ENCODE data around the gene EIF4A3.

EIF4A3 gene

GRCh38 chr17:80147035-80147822 lies at the start of gene EIF4A3:
Gene EIF4A3, minus strand, starts transcription at chr17:80147128. Its CDS starts 167 bp downstream, at chr17:80146961.
- Histone ChIP-seq H2AFZ (ENCODE audit: low read length) (no peak within 1 kb of the TSS), H4K20me1 (ENCODE audit: insufficient read depth, low read length) (no peaks in the 10 kb centered on the region), H3K36me3 (ENCODE audit: insufficient read depth, low read length) (peaks cover 33% of the 10 kb centered on the region), H3F3A (ENCODE audit: insufficient read depth, low read length) (peaks cover 8% of the 10 kb centered on the region; the same call in 1 of the 2 replicates), H3K4me1 (ENCODE audit: insufficient read depth, low read length, severe bottlenecking) (peaks cover 45% of the 10 kb centered on the region), H3K9ac (ENCODE audit: low read length) (peak within 1 kb of the TSS; percentile 90), H3K9me3 (ENCODE audit: low read length) (no peaks in the 10 kb centered on the region), H3K27ac (ENCODE audit: low read depth, low read length, poor library complexity, severe bottlenecking) (peak within 1 kb of the TSS; percentile 64), H3K79me2 (ENCODE audit: insufficient read depth, low read length) (peaks cover 27% of the 10 kb centered on the region), H3K9me2 (ENCODE audit: low read depth, low read length) (no peaks in the 10 kb centered on the region), H3K4me2 (ENCODE audit: low read length) (peak within 1 kb of the TSS; percentile 98), H3K4me3 (ENCODE audit: low read depth, low read length, poor library complexity, severe bottlenecking) (peak within 1 kb of the TSS; percentile 92), H3K27me3 (ENCODE audit: insufficient read depth, low read length) (no peaks in the 10 kb centered on the region)
- no peak for TF ChIP-seq EZH2 (IDR thresholded peaks at IDR 0.05; ENCODE audit: borderline replicate concordance, low read length)
- TF ChIP-seq, protein P1, sequence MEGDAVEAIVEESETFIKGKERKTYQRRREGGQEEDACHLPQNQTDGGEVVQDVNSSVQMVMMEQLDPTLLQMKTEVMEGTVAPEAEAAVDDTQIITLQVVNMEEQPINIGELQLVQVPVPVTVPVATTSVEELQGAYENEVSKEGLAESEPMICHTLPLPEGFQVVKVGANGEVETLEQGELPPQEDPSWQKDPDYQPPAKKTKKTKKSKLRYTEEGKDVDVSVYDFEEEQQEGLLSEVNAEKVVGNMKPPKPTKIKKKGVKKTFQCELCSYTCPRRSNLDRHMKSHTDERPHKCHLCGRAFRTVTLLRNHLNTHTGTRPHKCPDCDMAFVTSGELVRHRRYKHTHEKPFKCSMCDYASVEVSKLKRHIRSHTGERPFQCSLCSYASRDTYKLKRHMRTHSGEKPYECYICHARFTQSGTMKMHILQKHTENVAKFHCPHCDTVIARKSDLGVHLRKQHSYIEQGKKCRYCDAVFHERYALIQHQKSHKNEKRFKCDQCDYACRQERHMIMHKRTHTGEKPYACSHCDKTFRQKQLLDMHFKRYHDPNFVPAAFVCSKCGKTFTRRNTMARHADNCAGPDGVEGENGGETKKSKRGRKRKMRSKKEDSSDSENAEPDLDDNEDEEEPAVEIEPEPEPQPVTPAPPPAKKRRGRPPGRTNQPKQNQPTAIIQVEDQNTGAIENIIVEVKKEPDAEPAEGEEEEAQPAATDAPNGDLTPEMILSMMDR (IDR thresholded peaks at IDR 0.05; ENCODE audit: low read length) = no peak; the same call in 1 of the 2 replicates

- Histone ChIP-seq H3K4me3 (ENCODE audit: low read depth, low read length, poor library complexity, severe bottlenecking) (no peak overlapping the region), H3K4me1 (ENCODE audit: insufficient read depth, low read length, severe bottlenecking) (no peaks in the 10 kb centered on the region), H3K79me2 (ENCODE audit: insufficient read depth, low read length) (no peaks in the 10 kb centered on the region), H3K9me3 (ENCODE audit: low read length) (no peaks in the 10 kb centered on the region), H3K27me3 (ENCODE audit: insufficient read depth, low read length) (peaks cover 24% of the 10 kb centered on the region; the same call in 1 of the 2 replicates), H3K9me2 (ENCODE audit: low read depth, low read length) (no peaks in the 10 kb centered on the region), H3K36me3 (ENCODE audit: insufficient read depth, low read length) (no peaks in the 10 kb centered on the region), H3K4me2 (ENCODE audit: low read length) (no peak overlapping the region), H2AFZ (ENCODE audit: low read length) (no peak overlapping the region), H3K9ac (ENCODE audit: low read length) (no peak overlapping the region), H3F3A (ENCODE audit: insufficient read depth, low read length) (no peaks in the 10 kb centered on the region), H3K27ac (ENCODE audit: low read depth, low read length, poor library complexity, severe bottlenecking) (no peak overlapping the region), H4K20me1 (ENCODE audit: insufficient read depth, low read length) (no peaks in the 10 kb centered on the region)
- no peak for TF ChIP-seq EZH2 (IDR thresholded peaks at IDR 0.05; ENCODE audit: borderline replicate concordance, low read length)
- TF ChIP-seq, protein P1 (IDR thresholded peaks at IDR 0.05; ENCODE audit: low read length) = no peak
Observed at GRCh38 chr17:80196652-80197051, 49.7 kb upstream of the EIF4A3 start.

DNA sequence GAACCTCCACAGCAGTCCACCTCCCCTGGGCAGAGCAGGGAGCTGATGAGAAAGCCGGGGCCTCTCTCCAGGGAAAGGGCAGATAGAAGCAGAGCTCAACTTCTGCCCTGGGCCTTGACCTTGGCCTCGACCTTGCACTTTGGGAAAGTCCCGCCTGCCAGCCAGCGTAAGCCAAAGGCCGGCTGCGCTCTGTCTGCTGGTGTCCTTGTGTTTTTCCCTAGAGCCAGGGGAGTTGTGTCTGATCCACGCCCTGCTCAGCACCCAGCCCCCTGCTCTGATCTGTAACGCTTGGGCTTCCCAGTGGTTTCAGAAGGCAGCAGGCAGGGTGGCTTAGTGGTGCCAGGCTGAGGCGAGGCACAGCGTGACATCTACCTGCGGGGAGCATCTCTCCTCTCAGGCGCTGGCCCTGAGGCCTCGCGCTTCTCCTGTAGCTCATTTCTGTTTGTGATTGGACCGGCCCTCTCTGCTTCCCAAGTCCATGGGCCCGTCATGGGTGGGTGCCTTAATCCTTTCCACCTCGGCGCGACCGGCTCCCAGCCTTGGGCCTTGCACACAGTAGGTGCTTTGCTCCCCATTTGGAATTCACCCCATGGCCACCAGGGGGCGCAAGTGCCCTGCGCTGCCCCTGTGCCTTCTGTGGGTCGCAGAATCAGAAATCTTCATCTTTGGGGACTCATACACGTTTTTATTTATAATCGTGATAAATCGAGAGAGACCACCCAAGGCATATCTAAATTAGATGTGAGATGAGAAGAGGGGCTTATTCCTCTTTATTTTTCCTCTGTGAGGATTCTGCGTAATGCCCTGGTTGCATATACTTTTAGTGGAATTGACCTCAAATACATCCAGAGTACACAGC lies 49.0 kb upstream of the EIF4A3 start:
- no peaks in the 10 kb centered on the region for H4K20me1 ChIP-seq (ENCODE audit: insufficient read depth, low read length)

More for the DNA sequence above, 49.0 kb upstream of the EIF4A3 start:
- H3K27me3 ChIP-seq (ENCODE audit: insufficient read depth, low read length) = peaks cover 19% of the 10 kb centered on the region; the same call in 1 of the 2 replicates
- H3K4me1 ChIP-seq (ENCODE audit: insufficient read depth, low read length, severe bottlenecking) = no peaks in the 10 kb centered on the region
- TF ChIP-seq, protein P1 (IDR thresholded peaks at IDR 0.05; ENCODE audit: low read length) = peak; percentile 98
- TF ChIP-seq EZH2 (IDR thresholded peaks at IDR 0.05; ENCODE audit: borderline replicate concordance, low read length) = no peak
- no peaks in the 10 kb centered on the region for H3K36me3 ChIP-seq (ENCODE audit: insufficient read depth, low read length)
- H3K9me3 ChIP-seq (ENCODE audit: low read length) = no peaks in the 10 kb centered on the region
- no peak overlapping the region for H3K9ac ChIP-seq (ENCODE audit: low read length)
- no peak overlapping the region for H3K27ac ChIP-seq (ENCODE audit: low read depth, low read length, poor library complexity, severe bottlenecking)
- no peak overlapping the region for H2AFZ ChIP-seq (ENCODE audit: low read length)
- H3K9me2 ChIP-seq (ENCODE audit: low read depth, low read length) = no peaks in the 10 kb centered on the region
- H3F3A ChIP-seq (ENCODE audit: insufficient read depth, low read length) = no peaks in the 10 kb centered on the region
- H3K4me3 ChIP-seq (ENCODE audit: low read depth, low read length, poor library complexity, severe bottlenecking) = no peak overlapping the region
- H3K4me2 ChIP-seq (ENCODE audit: low read length) = no peak overlapping the region
- H3K79me2 ChIP-seq (ENCODE audit: insufficient read depth, low read length) = no peaks in the 10 kb centered on the region

Data from OCI-LY1 (cell line).